Activated CD4-positive, alpha-beta T cell treated with anti-CD3 and anti-CD28 coated beads for 4 hours (primary cell): ENCODE measurements around the gene NUDT21.

Experiments
- DNase-seq, 2 donors: peaks; one replicate each; pipeline ENCODE4 v3.0.0-alpha.2; 2020

NUDT21 gene

DNA sequence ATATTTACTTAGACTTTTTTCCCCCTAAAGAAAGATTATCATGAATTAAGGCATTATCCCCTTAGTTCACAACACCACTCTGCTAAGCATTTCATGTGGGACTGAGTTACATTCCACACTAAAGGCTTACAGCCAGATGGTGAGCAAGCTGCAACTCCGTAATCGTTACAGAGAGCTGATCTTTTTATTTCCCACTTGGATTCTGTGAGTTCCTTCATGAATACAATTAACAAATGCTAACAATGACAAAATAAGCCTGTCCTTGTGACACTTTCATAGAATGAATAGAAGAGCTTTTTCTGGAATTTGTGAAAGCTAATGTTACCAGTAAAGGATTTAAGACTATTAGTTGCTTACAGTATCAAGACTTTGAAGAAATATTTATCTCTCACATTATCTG lies 9.0 kb upstream of the NUDT21 start:
- DNase-seq: no peak

DNA sequence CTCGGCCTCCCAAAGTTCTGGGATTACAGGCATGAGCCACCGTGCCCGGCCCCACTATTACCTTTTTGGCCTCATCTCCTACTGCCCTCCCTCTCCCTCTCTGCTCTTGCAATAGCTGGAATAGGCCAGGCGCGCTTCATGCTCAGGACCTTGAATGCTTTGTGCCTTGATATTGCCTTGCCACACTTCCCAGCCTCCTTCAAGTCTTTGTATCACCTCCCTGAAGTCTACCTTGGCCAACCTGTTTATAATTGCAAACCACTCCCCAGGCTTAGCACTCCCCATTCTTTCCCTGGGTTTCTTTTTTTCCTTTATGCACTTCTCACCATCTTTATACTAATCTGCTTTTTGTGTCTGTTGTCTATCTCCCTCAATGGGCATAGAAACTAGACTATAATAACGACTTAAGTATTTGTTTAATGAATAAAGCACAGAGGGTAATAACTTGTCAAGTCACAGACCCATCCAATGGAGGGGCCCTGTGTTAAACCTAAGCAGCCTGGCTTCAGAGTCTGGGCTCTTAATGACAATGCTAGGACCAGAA lies 6.9 kb upstream of the NUDT21 start:
- DNase-seq: no peak

DNA sequence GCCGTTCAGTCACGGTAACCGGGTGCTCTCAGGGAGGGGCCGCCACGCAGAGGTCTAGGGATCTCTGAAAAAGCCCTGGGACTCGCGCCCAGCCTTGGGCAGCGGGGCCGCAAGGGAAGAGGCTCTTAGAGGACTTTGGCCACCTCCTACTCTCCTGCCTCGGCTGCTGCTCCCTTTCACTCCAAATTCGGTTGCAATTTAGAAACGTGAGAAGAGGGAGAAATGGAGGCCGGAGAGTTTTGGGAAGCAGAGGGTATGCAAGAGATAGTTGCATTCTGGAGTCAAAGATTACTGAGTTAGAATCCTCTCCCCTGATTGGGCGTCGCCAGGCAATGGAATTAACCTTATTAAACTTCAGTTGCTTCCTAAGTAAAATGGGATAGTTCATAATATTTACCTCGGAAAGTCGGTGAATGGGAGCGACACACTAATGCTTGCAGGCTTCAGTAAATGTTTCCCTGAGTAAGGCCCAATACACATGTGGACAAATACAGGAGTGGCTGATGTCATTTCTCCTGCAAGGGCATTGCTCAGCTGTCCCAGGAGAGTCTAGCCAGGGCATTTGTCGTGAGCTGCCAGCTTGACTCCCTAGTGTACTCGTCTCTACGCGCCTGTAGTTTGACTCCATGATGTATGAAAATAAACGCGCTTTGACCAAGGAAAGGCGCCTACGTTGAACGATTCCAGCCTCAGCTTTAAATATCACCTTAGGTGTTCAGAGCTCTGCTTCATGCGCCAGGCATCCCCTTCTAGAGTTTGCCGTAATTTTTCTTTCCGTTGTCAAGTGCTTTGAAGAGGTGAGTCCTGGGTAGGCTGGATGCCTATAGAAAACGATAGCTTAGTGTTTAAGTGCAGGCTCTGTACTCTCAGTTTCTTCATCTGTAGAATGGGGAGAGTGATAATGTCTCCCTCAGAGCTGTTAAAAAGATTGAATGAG lies 889 bp upstream of the NUDT21 start:
- no peak for DNase-seq

DNA sequence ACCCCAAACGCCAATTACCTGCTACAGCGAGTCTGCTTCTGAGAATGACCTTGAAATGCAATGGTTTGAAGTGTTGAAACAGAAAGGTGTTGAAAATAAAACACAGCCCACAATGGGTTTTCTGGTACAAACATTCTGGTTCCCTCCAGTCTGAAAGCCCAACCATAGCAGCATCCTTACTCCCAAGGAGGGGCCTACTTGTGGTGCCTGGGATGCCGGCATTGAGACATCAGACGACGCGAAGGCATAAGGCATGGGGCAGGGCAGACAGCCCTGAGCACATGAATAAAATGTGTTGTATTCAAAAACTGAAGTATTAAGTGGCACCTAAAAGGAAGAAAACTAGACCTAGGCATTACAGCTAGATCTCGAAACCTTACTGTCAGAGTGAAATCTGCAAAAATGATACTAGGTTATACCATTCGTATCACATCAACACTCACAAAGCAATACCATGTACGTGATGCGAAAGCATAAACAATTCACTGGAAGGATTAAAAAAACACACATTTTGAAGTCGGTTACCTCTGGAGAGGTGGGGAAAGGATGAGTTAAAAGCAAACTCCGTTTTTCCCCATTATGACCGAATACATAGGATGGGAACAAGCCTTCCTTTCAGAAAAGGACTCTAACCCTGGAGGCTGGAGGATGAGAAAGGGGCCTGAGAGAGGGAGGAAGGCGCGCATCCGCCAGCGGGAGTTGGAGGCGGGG lies 702 bp downstream of the NUDT21 start:
- DNase-seq: no peak

DNA sequence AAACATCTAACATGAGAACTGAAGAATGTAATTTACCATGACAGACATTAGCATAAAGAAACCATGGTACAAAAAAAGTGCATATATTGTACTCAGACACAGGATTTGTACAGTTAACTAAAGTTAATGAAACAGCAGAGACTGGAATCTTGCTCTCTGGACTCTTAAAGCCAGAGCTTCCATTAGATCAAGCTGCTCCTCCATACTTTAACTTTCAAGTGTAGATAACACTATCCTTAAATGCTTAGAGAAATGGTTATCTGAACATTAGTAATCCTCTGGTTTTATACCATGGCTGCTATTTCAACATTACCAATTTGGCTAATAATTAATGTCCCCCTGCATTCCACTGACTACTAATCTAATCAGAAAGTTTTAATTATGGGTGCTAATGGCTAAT lies 3.1 kb downstream of the NUDT21 start:
- DNase-seq: no peak

DNA sequence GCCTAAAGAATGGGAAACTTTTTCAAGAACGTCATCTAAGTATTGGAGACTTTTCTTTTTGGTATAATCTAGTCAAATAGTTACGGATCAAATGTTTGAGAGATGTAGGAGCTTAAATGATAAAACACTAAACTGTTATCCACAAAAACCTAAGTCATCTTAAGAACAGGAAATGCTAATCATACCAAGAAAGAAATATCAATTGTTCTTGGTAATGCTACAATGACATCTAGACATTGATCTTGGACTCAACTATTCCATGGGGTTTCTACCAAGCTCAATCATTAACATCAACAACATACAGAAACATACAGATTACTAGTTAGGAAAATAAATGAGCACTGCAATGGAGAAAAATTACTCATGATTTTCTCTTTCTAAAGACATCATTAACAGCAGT lies 3.8 kb downstream of the NUDT21 start:
- no peak for DNase-seq

DNA sequence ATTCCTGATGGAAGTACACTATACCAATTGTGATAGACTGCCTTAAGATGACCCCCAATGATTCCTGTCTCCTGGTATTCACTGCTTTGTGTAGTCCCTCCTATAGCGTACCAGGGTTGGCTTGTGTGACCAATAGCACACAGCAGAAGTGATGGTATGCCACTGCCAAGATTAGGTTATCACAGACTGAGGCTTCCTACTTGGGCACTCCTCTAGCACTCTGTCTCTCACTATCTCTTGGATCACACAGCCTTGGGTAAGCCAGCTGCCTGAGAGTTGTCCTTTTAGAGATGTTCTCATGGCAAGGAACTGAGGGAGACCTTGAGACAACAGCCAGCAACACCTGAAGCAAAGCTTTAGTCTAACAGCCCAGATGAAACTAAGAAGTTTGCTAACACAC lies 13.1 kb downstream of the NUDT21 start:
- DNase-seq: no peak

DNA sequence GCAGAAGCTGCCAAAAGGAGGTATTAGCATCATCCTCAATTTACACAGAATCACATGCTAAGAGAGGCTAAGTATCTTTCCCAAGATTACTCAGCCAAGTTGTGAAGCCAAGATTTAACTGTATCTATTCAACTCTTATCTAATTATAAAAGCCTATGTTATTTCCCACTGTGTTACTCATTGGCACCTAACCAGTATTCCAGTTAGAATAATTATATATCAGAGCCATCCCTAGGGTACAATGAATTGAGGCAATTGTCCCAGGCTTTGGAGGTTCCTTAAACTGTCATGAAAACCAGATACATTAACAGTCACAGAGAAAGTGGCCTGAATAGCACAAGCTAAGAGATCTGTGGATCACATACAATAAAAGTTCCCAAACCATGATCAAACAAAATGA lies 14.9 kb downstream of the NUDT21 start:
- DNase-seq: no peak

DNA sequence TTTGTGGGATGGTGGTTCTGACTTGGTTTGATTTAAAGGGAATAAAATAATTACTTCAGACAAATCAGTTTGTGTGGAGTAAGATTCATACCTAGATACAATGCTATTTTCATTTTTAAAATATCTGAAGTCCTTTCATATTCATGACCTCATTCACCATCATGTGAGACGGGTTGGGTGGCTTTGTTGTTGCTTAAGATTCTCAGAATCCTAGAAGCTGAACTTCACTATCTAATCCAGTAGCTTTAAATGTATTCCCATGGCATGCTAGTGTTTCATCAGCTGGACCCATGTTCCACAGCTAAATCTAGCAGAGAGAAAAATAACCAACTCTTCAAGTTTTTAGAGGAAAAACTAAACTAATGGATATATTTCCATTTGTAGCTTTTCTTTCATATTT lies 23.0 kb downstream of the NUDT21 start:
- no peak for DNase-seq

DNA sequence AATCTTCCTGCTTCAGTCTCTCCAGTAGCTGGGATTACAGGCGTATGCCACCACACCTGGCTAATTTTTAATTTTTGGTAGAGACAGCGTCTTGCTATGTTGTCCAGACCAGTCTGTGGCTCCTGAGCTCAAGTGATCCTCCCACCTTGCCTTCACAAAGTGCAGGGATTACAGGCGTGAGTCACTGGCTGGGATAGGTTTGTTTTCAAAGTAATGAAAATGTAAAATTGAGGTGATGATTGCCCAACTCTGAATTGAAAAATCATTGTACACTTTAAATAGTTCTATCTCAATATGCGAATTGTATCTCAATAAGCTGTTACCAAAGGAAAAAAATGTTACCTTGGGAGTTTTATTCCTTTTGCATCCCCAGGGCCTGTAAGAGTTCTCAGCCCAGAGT lies 24.5 kb downstream of the NUDT21 start:
- no peak for DNase-seq

DNA sequence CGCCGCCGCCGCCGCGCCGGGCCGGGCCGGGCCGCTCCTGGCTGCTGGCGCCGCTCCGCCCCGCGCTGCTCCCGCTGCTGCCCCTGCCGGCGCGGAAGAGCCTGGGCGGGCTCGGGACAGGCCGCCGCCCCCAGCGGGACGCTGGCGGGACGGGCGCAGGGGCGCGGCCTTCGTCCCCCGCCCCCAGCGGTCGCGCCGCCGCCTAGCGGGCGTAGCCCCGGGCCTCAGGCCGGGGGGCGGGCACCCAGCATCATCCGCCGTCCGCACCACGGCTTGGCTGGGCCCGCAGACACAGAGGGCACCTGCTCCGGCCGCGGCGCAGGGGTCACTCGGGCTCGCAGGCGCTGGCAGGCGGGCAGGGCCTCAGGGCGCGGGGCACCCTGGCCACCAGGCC lies 25.7 kb downstream of the NUDT21 start, which contains the start of gene AMFR:
TSS of gene AMFR (minus strand) at position 107 of the 394 bp plus-strand sequence. CDS start 218 bp downstream, outside the sequence.
- DNase-seq: peak; percentile 49

DNA sequence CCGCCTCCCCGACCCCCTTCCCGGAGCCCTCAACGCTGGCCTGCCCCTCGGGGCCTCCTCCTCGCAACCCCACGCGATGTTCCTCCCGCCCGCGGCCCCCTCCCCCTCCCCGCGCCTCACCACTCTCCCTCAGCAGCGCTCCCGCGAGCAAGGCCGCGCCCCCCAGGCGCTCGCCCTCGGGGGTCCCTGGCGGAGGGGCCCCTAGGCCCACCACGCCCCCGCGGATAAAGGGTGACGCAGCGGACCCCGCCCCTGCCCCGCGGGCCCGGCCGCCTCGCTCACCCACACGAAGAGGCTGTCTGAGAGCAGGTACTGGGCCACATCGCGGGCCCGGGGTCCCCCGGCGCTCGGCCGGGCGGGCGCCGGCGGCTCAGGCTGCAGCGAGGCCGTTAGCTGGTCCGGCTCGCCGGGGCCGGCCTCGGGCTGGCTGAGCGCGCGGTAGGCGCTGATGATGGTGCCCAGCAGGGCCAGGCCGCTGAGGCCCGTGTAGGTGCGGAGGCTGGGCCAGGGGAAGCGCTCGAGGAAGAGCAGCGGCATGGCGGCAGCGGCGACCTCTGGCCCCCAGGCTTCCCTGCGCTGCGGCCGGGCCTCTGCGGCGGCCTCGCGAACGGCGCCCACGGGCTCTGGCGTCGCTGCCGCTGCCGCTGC lies 26.2 kb downstream of the NUDT21 start:
- DNase-seq: peak; percentile 41 to 44

DNA sequence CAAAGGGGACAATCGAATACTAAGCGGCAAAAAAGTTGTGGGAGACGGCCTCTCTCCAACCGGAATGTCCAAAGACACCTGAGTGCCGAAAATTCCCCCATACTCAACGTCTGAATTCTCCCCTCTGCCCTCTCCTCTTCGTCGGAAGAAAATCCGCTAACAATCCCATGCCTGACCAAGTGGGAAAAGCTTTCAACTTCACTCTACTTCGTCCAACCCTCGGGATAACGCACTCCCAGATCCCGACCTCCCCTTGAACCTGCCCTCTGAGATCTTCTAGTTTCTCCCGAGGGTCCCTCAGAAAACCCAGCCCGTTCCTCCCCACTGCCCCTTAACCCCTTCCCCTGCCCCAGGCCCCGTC lies 26.7 kb downstream of the NUDT21 start:
- no peak for DNase-seq

DNA sequence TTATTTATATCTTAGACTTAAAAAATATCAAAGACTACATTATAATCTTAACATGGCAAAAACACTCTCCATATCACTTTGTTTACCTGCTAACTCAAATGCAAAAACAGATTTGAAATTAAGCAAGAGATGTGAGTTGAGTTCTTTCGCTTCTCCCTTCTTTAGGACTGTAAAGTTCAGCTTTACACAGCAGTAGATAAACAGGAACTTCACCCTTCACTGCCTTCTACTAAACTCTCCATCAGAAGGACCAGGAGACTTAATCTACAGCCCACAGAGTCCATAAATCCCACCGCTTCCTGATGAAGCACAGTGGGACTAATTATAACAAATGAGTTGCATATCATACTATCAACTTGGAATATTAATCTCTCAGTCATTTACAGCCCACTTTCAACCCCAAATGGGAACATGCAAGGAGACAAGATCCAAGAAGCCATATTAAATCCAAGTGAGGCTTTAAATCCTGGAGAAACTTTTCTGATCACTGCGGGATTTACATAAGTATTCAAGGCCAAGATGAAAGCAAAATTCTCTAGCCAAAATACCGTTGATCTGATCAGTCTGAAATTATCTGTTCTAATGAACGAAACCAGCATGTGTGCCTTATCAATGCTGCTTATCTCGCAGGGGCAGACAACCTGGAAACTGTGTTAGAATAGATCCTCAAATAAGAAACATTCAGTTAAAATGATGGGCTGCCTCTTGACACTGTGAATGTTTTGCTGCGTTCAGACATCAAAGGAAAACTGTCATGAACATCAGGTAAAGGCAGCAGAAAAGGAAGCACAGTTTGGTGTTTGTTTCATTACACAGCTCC lies 27.3 kb downstream of the NUDT21 start:
- DNase-seq: peak in 1 of 2 donors; percentile 2

DNA sequence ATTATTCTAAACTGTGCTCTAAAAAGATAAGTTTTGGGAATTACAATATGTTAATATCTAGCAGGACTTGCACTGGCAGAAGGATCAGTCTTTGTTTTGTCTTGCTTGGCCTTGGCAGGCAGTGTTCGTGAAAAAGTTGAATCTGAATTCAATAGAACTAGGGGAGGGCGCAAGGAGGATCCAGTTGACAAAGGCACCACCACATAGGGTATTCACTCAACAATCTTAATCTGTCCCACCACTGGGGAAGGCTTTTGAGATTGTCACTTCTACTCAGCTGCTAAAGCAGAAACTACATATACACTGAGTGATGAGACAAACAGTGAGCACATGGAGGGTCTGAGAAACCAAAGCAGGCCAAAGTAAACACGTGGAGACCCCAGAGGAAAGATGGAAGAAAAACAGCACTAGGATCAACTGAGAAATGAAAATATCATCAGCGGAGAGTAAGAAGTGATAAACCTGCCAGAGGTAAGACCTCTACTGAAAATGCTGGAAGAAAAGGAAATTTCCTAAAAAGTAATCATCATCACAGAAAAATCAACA lies 28.2 kb downstream of the NUDT21 start:
- no peak for DNase-seq

DNA sequence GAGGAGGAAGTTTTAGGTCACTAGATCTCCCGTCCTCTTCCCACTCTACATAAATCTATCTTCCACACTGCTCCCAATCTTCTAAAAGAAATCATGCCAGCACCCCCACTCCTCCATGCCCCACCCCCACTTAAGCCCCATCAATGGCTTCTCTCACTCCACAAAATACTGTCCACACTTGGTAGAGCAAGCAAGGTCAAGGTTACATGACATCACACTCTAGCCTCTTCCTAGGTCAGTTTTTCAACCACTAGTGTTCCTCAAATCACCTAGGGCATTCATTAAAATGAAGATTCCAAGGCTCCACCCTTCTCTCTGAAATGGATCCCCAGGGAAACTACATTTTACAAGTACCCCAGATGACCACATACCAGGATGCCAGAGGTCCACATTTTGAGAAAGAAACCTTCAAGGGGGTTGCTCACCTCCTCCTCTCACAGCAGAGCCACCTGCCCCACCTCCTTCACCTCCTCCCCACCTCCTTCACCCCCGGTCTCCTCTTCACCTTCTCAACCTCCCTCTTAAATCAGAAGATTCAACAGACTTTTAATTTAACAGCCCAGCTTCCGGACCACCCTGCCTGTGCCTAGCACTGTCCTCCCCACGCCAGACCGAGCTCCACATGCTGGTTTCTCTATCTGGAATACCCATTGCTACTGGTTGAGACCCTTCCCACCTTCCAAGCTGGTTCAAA lies 29.0 kb downstream of the NUDT21 start:
- DNase-seq: no peak

DNA sequence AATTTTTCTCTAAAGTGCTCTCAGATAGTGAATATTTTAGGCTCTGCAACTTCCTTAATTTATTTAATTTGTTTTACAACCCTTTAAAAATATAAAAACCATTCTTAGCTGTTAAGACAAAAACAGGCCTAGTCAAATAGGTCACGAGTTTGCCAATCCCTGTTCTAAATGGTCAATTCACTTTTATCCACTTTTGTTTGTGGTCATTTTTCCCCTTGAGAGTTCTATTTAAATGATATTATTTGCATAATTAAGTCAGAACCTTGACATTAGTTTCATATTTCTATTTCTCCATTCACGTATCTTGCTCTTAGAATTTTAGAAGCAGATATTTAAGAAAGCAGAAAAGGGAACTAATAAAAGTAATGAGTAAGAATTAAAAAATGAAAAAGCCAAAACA lies 29.8 kb downstream of the NUDT21 start:
- no peak for DNase-seq

DNA sequence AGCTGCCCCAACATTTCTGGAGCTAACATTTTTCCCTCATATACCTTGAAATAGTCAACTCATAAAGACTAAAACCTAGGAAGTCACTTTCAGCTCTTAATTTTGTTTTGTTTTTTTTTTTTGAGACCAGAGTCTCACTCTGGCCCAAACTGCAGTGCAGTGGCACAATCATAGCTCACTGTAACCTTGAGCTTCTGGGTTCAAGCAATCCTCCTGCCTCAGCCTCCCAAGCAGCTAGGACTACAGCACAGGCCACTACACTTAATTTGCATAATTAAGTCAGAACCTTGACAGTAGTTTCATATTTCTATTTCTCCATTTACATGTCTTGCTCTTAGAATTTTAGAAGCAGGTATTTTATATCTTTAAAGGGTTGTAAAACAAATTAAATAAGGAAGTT lies 30.5 kb downstream of the NUDT21 start:
- DNase-seq: no peak

DNA sequence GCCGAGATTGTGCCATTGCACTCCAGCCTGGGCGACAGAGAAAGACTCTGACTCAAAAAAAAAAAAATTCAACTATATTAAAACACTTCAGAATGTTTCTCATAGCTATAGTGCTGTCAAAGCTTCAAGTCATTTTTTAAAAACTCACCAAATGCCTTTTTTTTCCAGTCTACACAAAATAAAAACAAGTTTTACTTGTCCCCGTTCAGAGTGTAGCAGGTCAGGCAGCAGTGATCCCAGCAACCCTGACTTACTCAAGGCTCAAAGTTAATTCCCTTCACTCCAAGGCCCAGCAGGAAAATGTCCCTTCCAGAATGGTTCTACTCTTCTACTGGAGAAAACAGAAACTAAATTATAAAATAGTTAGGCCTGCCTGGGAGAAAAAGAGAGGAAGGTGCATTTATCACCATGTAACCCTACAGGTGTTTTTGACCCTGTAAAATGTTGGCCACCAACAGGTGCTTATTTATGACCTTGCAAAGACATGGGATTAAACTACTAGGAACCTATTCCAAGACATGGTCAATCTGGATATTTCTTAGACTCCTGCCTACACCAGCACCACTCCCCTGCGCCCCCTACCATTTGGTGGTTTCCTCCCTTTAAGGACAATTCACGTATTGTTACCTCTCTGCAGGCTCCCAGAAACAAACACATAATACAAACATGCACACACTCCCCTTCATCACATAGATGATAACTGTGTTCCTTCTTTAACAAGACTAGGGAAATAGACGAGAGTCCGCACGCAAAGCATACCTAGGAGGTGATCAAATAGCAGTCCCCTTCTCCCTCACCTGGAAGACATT lies 31.2 kb downstream of the NUDT21 start:
- no peak for DNase-seq

DNA sequence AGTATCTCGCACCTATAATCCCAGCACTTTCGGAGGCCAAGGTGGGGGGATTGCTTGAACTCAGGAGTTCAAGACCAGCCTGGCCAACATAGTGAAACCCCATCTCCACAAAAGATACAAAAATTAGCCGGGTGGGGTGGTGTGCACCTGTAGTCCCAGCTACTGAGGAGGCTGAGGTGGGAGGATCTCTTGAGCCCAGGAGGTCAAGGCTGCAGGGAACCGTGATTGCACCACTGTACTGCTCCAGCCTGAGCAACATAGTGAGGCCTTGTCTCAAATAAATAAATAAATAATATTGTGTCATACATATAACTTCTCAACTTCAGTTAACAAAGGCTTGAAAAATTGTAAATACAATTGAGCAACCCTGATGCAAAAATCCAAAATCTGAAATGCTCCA lies 34.0 kb downstream of the NUDT21 start:
- no peak for DNase-seq

DNA sequence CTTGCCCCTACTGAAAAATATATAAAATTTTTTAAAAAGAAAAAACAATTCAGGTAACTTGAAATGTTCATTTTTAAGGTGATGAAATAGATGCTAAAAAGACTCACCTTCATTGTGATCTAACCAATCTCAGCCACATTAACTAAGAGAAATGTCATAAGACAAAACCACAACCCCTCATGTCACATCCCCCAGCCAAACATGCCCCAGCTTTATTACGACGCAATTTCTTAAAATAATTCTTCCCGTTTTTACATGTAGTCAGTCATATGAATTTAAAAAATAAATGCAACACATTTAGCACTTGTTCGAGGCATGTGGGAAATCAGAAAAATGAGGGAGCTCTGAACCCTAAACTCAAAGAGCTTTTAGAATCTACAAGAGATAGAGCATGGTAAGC lies 35.3 kb downstream of the NUDT21 start:
- no peak for DNase-seq
